OCI-LY3 (cell line): ENCODE data around the gene DNAH7.

Experiments used
- EZH2phosphoT487 ChIP-seq: fragments of 200-600 bp; shearing (Covaris generic); IDR thresholded peaks from 2 replicates; pipeline ENCODE4 v1.6.1; 2018; ENCODE audit warnings: antibody characterized with exemption, mixed run types, low read depth
- TF ChIP-seq, protein P1 (sequence below): fragments of 200-600, 300-600 bp; sonication (generic); IDR thresholded peaks from 2 replicates; pipeline ENCODE4 v1.5.1; 2014; ENCODE audit warnings: antibody characterized with exemption, low read length, low read depth

DNA sequence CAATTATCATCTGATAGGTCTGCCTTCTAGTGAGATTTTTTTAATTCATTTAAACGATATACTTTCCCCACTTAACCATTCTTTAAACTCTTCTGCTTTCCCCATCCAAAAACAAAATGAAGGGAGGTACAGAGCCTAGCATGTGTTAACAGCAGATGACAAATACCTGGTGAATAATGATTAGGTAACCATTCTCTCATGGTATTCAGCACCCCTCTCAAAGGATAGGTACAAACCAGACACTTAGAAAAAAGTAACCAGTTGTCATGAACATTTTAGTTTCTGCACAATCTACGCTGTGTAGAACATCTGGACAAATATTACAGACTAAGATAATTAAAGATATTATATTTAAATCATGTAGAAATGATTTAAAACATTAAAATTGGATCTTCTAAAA is 56.3 kb downstream of the DNAH7 start:
- TF ChIP-seq, protein P1, sequence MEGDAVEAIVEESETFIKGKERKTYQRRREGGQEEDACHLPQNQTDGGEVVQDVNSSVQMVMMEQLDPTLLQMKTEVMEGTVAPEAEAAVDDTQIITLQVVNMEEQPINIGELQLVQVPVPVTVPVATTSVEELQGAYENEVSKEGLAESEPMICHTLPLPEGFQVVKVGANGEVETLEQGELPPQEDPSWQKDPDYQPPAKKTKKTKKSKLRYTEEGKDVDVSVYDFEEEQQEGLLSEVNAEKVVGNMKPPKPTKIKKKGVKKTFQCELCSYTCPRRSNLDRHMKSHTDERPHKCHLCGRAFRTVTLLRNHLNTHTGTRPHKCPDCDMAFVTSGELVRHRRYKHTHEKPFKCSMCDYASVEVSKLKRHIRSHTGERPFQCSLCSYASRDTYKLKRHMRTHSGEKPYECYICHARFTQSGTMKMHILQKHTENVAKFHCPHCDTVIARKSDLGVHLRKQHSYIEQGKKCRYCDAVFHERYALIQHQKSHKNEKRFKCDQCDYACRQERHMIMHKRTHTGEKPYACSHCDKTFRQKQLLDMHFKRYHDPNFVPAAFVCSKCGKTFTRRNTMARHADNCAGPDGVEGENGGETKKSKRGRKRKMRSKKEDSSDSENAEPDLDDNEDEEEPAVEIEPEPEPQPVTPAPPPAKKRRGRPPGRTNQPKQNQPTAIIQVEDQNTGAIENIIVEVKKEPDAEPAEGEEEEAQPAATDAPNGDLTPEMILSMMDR: no peak
- TF ChIP-seq EZH2phosphoT487: no peak
